Transverse colon (tissue), 4 donors: ENCODE results near the gene TMEM132C. TPM values are rescaled to one million over a fixed set of nuclear protein-coding genes. Genes with fewer than 3 reads are reported as not detected.

Source experiments
- DNase-seq: peaks from one replicate; pipeline ENCODE4 v3.0.0-alpha.2; 2019
- H3K27ac ChIP-seq, 4 donors: fragments of 200-600 bp; sonication (generic); 2 replicates each; pipeline ENCODE4 v1.5.1; 2016 to 2018; ENCODE audit warnings: inconsistent platforms in 4 of 4
- H3K27me3 ChIP-seq: fragments of 200-600 bp; sonication (generic); 2 replicates; pipeline ENCODE4 v1.5.1; 2017; ENCODE audit warnings: inconsistent platforms
- H3K36me3 ChIP-seq, 4 donors: fragments of 200-600 bp; sonication (generic); 2 replicates each; pipeline ENCODE4 v1.5.1; 2017 to 2019; ENCODE audit warnings: inconsistent platforms in 4 of 4
- H3K4me1 ChIP-seq, 4 donors: fragments of 200-600 bp; sonication (generic); 2 replicates each; pipeline ENCODE4 v1.5.1; 2017 to 2020; ENCODE audit warnings: inconsistent platforms in 4 of 4
- H3K4me3 ChIP-seq, 4 donors: fragments of 200-600 bp; sonication (generic); 1 replicate in 1 of 4; 2 replicates in 3 of 4; pipeline versions ENCODE4 v1.5.1 to v1.6.1; 2017 to 2019; ENCODE audit warnings: inconsistent platforms in 4 of 4
- H3K9me3 ChIP-seq, 2 donors: fragments of 200-600 bp; sonication (generic); 2 replicates each; pipeline ENCODE4 v1.5.1; 2017 to 2019; ENCODE audit warnings: inconsistent platforms in 2 of 2
- EP300 ChIP-seq: sonication (generic); formaldehyde crosslinking; IDR thresholded peaks from one replicate; pipeline ENCODE4 v1.6.1; 2017; ENCODE audit warnings: antibody characterized with exemption, low read depth
- POLR2A ChIP-seq: fragments of 450-650 bp; IDR thresholded peaks from one replicate; pipeline ENCODE4 v1.6.1; 2016; ENCODE audit warnings: antibody characterized with exemption, mild to moderate bottlenecking, moderate library complexity
- POLR2AphosphoS5 ChIP-seq, 3 donors: sonication (generic); formaldehyde crosslinking; IDR thresholded peaks; one replicate each; pipeline ENCODE4 v1.6.1; 2016; ENCODE audit warnings: antibody characterized with exemption in 3 of 3
- WGBS, 2 donors: methylation state at CpG; one replicate each; pipeline ENCODE4 v1.1.5; 2018; ENCODE audit warnings: low coverage in 1 of 2; 5-methylcytosine and 5-hydroxymethylcytosine counted together
- in situ Hi-C, 4 donors: fragments of 200-750 bp; cut with MboI; loops; one replicate each; pipeline versions ENCODE4 v1.15.0 to v1.15.1; 2017; ENCODE audit warnings: low sequenced_read_pairs in 3 of 4, low pct_ligation_motif_present in 1 of 4, low pct_unique_long_range_greater_than_20kb in 1 of 4
- intact Hi-C: fragments of 100-400 bp; cut with DNase I; formaldehyde crosslinking; loops from one replicate; pipeline ENCODE4 v1.15.1; 2023; ENCODE audit warnings: low total_unique reads
- total RNA-seq, 4 donors: library from RNA; depleted of rRNA; stranded (reverse); fragments of >200 nt; gene quantifications; one replicate each; pipeline ENCODE4 v1.1.0, GENCODE V29; 2016
- TF ChIP-seq, protein P1 (sequence below), 5 experiments: fragments of 200-600 bp in 3 of 5; fragments of 450-650 bp in 2 of 5; sonication (generic) in 3 of 5; IDR thresholded peaks; 1 replicate in 2 of 5; 2 replicates in 3 of 5; pipeline ENCODE4 v1.5.1; 2016 to 2017; ENCODE audit warnings: antibody characterized with exemption in 5 of 5, inconsistent platforms in 3 of 5, mild to moderate bottlenecking in 2 of 5, moderate library complexity in 1 of 5

TMEM132C gene
- total RNA-seq, 4 donors from 2014 or later, result 0.20 to 1.6 (median 0.58) TPM

DNA sequence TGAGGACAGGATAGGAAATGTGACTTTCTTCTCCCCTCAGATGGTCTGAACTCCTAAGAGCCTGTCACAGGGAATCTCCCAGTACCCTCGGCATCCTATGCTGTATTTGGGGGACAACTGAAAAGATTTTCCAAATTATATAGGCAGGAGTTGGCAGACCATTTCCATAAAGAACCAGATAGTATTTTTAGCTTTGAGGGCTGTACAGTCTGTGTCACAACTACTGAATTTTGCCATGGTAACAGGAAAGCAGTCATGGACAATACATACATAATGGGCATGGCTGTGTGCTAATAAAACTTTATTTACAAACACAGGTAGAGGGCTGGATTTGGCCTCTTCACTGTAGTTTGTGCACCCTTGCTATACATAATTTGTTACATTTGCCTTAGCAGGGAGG is 30.4 kb upstream of the TMEM132C start:
- H3K36me3 ChIP-seq, result no peaks in the 10 kb centered on the region
- intact Hi-C loops (no loop called here), in situ Hi-C loops (no loop called here)
- H3K4me3 ChIP-seq, result no peak overlapping the region
- 72 to 80% methylated on average over 1 of the region's 1 CpG for WGBS, 2 donors
- H3K27me3 ChIP-seq, result no peaks in the 10 kb centered on the region
- no peak for DNase-seq
- no peaks in the 10 kb centered on the region for H3K4me1 ChIP-seq
- H3K9me3 ChIP-seq, result no peaks in the 10 kb centered on the region
- TF ChIP-seq POLR2A (no peak), EP300 (no peak), POLR2AphosphoS5 (IDR thresholded peaks at IDR 0.05) (no peak)
- TF ChIP-seq, protein P1, sequence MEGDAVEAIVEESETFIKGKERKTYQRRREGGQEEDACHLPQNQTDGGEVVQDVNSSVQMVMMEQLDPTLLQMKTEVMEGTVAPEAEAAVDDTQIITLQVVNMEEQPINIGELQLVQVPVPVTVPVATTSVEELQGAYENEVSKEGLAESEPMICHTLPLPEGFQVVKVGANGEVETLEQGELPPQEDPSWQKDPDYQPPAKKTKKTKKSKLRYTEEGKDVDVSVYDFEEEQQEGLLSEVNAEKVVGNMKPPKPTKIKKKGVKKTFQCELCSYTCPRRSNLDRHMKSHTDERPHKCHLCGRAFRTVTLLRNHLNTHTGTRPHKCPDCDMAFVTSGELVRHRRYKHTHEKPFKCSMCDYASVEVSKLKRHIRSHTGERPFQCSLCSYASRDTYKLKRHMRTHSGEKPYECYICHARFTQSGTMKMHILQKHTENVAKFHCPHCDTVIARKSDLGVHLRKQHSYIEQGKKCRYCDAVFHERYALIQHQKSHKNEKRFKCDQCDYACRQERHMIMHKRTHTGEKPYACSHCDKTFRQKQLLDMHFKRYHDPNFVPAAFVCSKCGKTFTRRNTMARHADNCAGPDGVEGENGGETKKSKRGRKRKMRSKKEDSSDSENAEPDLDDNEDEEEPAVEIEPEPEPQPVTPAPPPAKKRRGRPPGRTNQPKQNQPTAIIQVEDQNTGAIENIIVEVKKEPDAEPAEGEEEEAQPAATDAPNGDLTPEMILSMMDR (IDR thresholded peaks at IDR 0.05), result no peak
- H3K27ac ChIP-seq, result no peak overlapping the region

DNA sequence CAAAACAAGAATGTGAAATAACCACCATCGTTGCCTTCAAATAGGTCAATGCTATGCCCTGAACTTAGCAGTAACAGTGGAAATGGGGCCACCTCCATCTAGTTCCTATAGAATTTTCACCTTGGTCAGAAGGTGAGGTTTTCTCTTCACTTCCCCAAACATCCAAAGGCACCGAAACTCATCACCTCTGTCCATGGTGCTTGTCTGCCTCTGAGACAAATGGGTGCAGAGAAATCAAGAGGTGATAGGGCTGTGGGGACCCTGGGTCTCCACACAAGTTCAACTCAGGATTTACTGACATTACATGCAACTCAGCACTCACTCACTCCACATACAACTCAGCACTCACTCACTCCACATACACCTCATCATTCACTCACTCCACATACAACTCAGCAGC is 26.2 kb upstream of the TMEM132C start:
- H3K27me3 ChIP-seq, result no peaks in the 10 kb centered on the region
- H3K4me3 ChIP-seq, result no peak overlapping the region
- H3K27ac ChIP-seq, result no peak overlapping the region
- in situ Hi-C loops (no loop called here), intact Hi-C loops (no loop called here)
- no peaks in the 10 kb centered on the region for H3K4me1 ChIP-seq
- H3K36me3 ChIP-seq, result no peaks in the 10 kb centered on the region
- 58 to 85% methylated on average over 1 to 2 of the region's 2 CpGs for WGBS, 2 donors
- no peak for DNase-seq
- H3K9me3 ChIP-seq, result no peaks in the 10 kb centered on the region
- TF ChIP-seq POLR2AphosphoS5 (IDR thresholded peaks at IDR 0.05), result no peak
- TF ChIP-seq, protein P1 (IDR thresholded peaks at IDR 0.05), result no peak
- no peak for TF ChIP-seq EP300
- no peak for TF ChIP-seq POLR2A

DNA sequence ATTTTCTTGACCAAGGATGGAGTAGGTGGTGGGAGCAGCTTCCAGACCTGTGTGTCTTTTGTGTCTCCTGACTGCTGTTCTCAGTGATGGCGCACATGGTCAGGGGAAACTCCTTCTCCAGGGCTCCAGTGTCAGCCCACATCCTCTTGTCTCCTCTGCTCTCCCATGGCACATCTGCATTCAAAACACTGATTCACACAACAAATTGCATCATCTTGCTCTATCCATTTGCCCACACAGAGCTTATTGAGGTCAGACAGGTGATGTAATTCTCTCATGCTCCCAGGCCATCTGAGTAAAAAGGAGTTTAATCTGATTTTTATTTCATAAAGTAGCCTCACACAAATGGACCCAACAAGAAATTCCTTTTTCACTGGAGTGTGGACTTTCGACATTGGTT is 21.8 kb upstream of the TMEM132C start:
- TF ChIP-seq EP300 (no peak), POLR2A (no peak), POLR2AphosphoS5 (IDR thresholded peaks at IDR 0.05) (no peak)
- TF ChIP-seq, protein P1 (IDR thresholded peaks at IDR 0.05), result no peak
- DNase-seq, result no peak
- intact Hi-C loops, result no loop called here
- no peak overlapping the region for H3K27ac ChIP-seq
- H3K36me3 ChIP-seq, result no peaks in the 10 kb centered on the region
- H3K27me3 ChIP-seq, result no peaks in the 10 kb centered on the region
- in situ Hi-C loops, result no loop called here
- H3K4me1 ChIP-seq, result no peaks in the 10 kb centered on the region
- WGBS, 2 donors, result 83 to 87% methylated on average over 1 to 2 of the region's 2 CpGs
- no peak overlapping the region for H3K4me3 ChIP-seq
- no peaks in the 10 kb centered on the region for H3K9me3 ChIP-seq

DNA sequence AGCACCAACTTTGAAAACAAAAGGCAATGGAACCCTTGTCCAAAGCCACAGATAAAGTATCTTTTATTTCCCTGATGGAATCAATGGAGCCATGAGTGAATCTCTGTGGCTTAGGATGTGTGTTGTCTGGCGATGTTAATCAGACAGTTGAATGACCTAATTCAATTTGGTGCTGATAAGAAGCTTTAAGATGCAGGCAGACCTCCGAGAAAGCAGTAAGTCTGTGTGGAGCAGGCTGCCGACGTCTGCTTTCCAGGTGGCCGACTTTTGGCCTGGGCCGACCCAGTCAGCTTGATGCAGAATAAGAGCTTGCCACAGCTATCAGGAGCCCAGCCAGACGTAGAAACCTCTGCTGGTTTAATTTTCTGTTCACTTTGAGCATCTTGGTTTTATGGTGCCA is 21.1 kb upstream of the TMEM132C start:
- Histone ChIP-seq H3K27ac (no peak overlapping the region), H3K9me3 (no peaks in the 10 kb centered on the region), H3K36me3 (no peaks in the 10 kb centered on the region), H3K27me3 (no peaks in the 10 kb centered on the region), H3K4me3 (no peak overlapping the region), H3K4me1 (no peaks in the 10 kb centered on the region)
- WGBS, 2 donors, result 29 to 46% methylated on average over 1 to 7 of the region's 7 CpGs
- in situ Hi-C loops (no loop called here), intact Hi-C loops (no loop called here)
- no peak for DNase-seq
- TF ChIP-seq, protein P1 (IDR thresholded peaks at IDR 0.05), result no peak
- no peak for TF ChIP-seq POLR2AphosphoS5 (IDR thresholded peaks at IDR 0.05)
- no peak for TF ChIP-seq EP300
